OCI-LY7 (cell line): ENCODE results near the gene KDELR1.

Experiments used
- EZH2phosphoT487 ChIP-seq: fragments of 200-600 bp; sonication (generic); IDR thresholded peaks from 2 replicates; pipeline ENCODE4 v1.6.1; 2018; ENCODE audit warnings: low read depth, borderline replicate concordance, mild to moderate bottlenecking, mixed run types, antibody characterized with exemption, low read length, moderate library complexity, mixed read lengths
- TF ChIP-seq, protein P1 (sequence below): fragments of 200-600 bp; sonication (generic); conservative IDR thresholded peaks from 2 replicates; pipeline ENCODE4 v1.5.1; 2014; ENCODE audit warnings: mild to moderate bottlenecking, antibody characterized with exemption, low read length, moderate library complexity, mixed read lengths

DNA sequence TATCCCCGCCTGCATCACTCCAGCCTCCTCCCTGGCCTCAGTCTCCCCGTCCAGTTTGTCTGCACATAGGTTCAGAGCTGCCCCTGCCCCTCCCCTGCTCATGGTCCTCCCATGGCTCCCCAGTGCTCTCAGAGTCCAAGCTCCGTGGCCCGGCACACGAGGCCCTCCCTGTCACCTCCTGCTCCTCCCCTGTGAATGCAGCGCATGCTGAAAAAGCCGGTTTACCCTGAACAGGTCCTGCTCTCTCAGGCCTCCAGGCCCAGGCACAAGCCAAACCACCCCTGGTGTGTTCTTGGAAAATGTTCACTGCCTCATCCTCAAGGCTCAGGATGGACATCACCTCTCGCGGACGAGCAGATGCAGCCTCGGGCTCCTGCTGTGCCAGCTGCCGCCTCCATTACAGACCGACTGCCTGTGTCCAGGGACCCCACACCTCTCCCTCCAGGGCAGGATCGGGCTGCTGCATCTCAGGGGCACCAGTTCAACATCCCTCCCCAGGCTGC lies 53.0 kb downstream of the KDELR1 start:
- TF ChIP-seq, protein P1, sequence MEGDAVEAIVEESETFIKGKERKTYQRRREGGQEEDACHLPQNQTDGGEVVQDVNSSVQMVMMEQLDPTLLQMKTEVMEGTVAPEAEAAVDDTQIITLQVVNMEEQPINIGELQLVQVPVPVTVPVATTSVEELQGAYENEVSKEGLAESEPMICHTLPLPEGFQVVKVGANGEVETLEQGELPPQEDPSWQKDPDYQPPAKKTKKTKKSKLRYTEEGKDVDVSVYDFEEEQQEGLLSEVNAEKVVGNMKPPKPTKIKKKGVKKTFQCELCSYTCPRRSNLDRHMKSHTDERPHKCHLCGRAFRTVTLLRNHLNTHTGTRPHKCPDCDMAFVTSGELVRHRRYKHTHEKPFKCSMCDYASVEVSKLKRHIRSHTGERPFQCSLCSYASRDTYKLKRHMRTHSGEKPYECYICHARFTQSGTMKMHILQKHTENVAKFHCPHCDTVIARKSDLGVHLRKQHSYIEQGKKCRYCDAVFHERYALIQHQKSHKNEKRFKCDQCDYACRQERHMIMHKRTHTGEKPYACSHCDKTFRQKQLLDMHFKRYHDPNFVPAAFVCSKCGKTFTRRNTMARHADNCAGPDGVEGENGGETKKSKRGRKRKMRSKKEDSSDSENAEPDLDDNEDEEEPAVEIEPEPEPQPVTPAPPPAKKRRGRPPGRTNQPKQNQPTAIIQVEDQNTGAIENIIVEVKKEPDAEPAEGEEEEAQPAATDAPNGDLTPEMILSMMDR = no peak
- no peak for TF ChIP-seq EZH2phosphoT487
